Measurements from ENCODE around the gene SLC4A1.
"Not testable (repeated sequence)": the region's sequence is repeated elsewhere in the genome, so short reads cannot be mapped to it uniquely, and the experiment has no call there.

The SLC4A1 gene

GRCh38 chr17:44255915-44256314 lies 12.0 kb downstream of the SLC4A1 start:
- no peak for DNase-seq

GRCh38 chr17:44254361-44255095 lies 13.4 kb downstream of the SLC4A1 start:
- DNase-seq: no peak

- DNase-seq: no peak
Observed at GRCh38 chr17:44253006-44253405, 14.9 kb downstream of the SLC4A1 start.

- DNase-seq: no peak
Observed at GRCh38 chr17:44251062-44251461, 16.9 kb downstream of the SLC4A1 start.

- DNase-seq: no peak
Observed at GRCh38 chr17:44249501-44250246, 18.3 kb downstream of the SLC4A1 start.

GRCh38 chr17:44247876-44248736 lies 19.8 kb downstream of the SLC4A1 start:
- no peak for DNase-seq

GRCh38 chr17:44247440-44247841 lies 20.5 kb downstream of the SLC4A1 start:
- DNase-seq: no peak

GRCh38 chr17:44241106-44241624 lies 26.8 kb downstream of the SLC4A1 start:
- DNase-seq: no peak

- DNase-seq: not testable (repeated sequence)
Observed at GRCh38 chr17:44237886-44238285, 30.0 kb downstream of the SLC4A1 start.

- DNase-seq: no peak
Observed at GRCh38 chr17:44236444-44236991, 31.4 kb downstream of the SLC4A1 start.

- no peak for DNase-seq
Observed at GRCh38 chr17:44235583-44235936, 32.4 kb downstream of the SLC4A1 start.

GRCh38 chr17:44233582-44233981 lies 34.4 kb downstream of the SLC4A1 start:
- DNase-seq: no peak

- no peak for DNase-seq
Observed at GRCh38 chr17:44232061-44232460, 35.9 kb downstream of the SLC4A1 start.

GRCh38 chr17:44230140-44230539 lies 37.8 kb downstream of the SLC4A1 start:
- no peak for DNase-seq

- no peak for DNase-seq
Observed at GRCh38 chr17:44229090-44229489, 38.8 kb downstream of the SLC4A1 start.

- DNase-seq: no peak
Observed at GRCh38 chr17:44223541-44224071, 44.3 kb downstream of the SLC4A1 start.

GRCh38 chr17:44222112-44222869 lies 45.6 kb downstream of the SLC4A1 start:
- peak; percentile 52 for DNase-seq

- no peak for DNase-seq
Observed at GRCh38 chr17:44221862-44222111, 46.1 kb downstream of the SLC4A1 start.

GRCh38 chr17:44221084-44221861 lies 46.7 kb downstream of the SLC4A1 start:
- peak; percentile 58 for DNase-seq

- DNase-seq: no peak
Observed at GRCh38 chr17:44220213-44221083, 47.5 kb downstream of the SLC4A1 start.

All from amniotic stem cell (primary cell).